Neural progenitor cell (in vitro differentiated cells): Measurements from ENCODE around the gene TMPRSS11D. TPM values are rescaled to one million over a fixed set of nuclear protein-coding genes. Genes with fewer than 3 reads are reported as not detected.

Source experiments
- DNase-seq: peaks from one replicate; pipeline ENCODE4 v3.0.0-alpha.2; 2016; ENCODE audit warnings: low spot score
- H2AFZ ChIP-seq: fragments of 200-600 bp; sonication (generic); replicated peaks from 2 replicates; pipeline ENCODE4 v1.6.1; 2016; ENCODE audit warnings: antibody characterized with exemption
- H3F3A ChIP-seq: fragments of 200-600 bp; sonication (generic); 2 replicates; pipeline ENCODE4 v1.6.1; 2016; ENCODE audit warnings: antibody characterized with exemption, low read depth
- H3K27ac ChIP-seq: fragments of 200-600 bp; sonication (generic); 2 replicates; pipeline ENCODE4 v1.5.1; 2016; ENCODE audit warnings: mild to moderate bottlenecking
- H3K27me3 ChIP-seq: fragments of 200-600 bp; sonication (generic); 2 replicates; pipeline ENCODE4 v1.6.1; 2016; ENCODE audit warnings: mild to moderate bottlenecking, moderate library complexity
- H3K36me3 ChIP-seq: fragments of 200-600 bp; sonication (generic); 2 replicates; pipeline ENCODE4 v1.5.1; 2016
- H3K4me1 ChIP-seq: fragments of 200-600 bp; sonication (generic); 2 replicates; pipeline ENCODE4 v1.6.1; 2016; ENCODE audit warnings: mixed run types
- H3K4me2 ChIP-seq: fragments of 200-600 bp; sonication (generic); 2 replicates; pipeline ENCODE4 v1.6.1; 2016
- H3K4me3 ChIP-seq: fragments of 200-600 bp; sonication (generic); 2 replicates; pipeline ENCODE4 v1.5.1; 2016
- H3K79me2 ChIP-seq: fragments of 200-600 bp; sonication (generic); 2 replicates; pipeline ENCODE4 v1.6.1; 2016; ENCODE audit warnings: low read depth
- H3K9ac ChIP-seq: fragments of 200-600 bp; sonication (generic); 2 replicates; pipeline ENCODE4 v1.6.1; 2016
- H3K9me3 ChIP-seq: fragments of 200-600 bp; sonication (generic); 2 replicates; pipeline ENCODE4 v1.5.1; 2016; ENCODE audit warnings: low read depth
- H4K20me1 ChIP-seq: fragments of 200-600 bp; sonication (generic); 2 replicates; pipeline ENCODE4 v1.6.1; 2016; ENCODE audit warnings: low read depth
- H3K27ac Mint-ChIP-seq: 3 replicates; pipeline ENCODE4 v1.8.0; 2021; ENCODE audit warnings: mixed read lengths
- H3K27me3 Mint-ChIP-seq: 2 replicates; pipeline ENCODE4 v1.8.0; 2022; ENCODE audit warnings: low read depth, mild to moderate bottlenecking, inconsistent platforms, moderate library complexity, mixed read lengths; ENCODE audit not compliant: insufficient read depth
- H3K36me3 Mint-ChIP-seq: 3 replicates; pipeline ENCODE4 v1.8.0; 2021; ENCODE audit warnings: mixed read lengths
- H3K4me1 Mint-ChIP-seq: 3 replicates; pipeline ENCODE4 v1.8.0; 2021; ENCODE audit warnings: mixed read lengths
- H3K4me3 Mint-ChIP-seq: 3 replicates; pipeline ENCODE4 v1.8.0; 2021; ENCODE audit warnings: mild to moderate bottlenecking, moderate library complexity, mixed read lengths
- H3K9me3 Mint-ChIP-seq: 3 replicates; pipeline ENCODE4 v1.8.0; 2020; ENCODE audit warnings: mixed read lengths
- EZH2 ChIP-seq: fragments of 200-600 bp; sonication (generic); IDR thresholded peaks from 2 replicates; pipeline ENCODE4 v1.6.1; 2017; ENCODE audit warnings: antibody characterized with exemption, mild to moderate bottlenecking, moderate library complexity
- EZH2phosphoT487 ChIP-seq: fragments of 200-600 bp; sonication (generic); IDR thresholded peaks from 2 replicates; pipeline ENCODE4 v1.6.1; 2017; ENCODE audit warnings: antibody characterized with exemption
- total RNA-seq: library from RNA; depleted of rRNA; stranded (reverse); fragments of >200 nt; gene quantifications from 2 replicates; pipeline ENCODE4 v1.2.3, GENCODE V29; 2015; ENCODE audit warnings: low replicate concordance
- TF ChIP-seq, protein P1 (sequence below): fragments of 200-600 bp; sonication (generic); IDR thresholded peaks from 2 replicates; pipeline ENCODE4 v1.5.1; 2017; ENCODE audit warnings: antibody characterized with exemption, mild to moderate bottlenecking

TMPRSS11D gene
- total RNA-seq, 1 donor from 2014 or later, result not detected

DNA sequence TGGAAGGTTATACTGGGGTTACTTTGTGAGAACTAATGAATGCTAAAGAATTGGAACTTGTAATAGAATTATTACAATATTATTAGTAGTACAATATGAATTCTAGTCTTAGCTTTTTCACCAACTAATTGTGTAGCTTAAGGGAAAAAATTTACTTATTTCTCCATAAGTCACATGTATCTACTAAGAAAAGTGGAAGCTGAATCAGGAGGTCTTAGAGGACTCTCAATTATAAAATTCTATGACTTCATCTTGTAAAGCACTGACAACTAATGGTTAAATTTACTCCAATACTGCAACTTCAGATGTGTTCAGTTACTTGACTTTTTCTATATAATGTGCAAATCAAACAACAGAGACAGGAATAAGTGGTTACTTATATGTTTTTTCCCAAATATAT, 899 bp upstream of the TMPRSS11D start:
- TF ChIP-seq, protein P1, sequence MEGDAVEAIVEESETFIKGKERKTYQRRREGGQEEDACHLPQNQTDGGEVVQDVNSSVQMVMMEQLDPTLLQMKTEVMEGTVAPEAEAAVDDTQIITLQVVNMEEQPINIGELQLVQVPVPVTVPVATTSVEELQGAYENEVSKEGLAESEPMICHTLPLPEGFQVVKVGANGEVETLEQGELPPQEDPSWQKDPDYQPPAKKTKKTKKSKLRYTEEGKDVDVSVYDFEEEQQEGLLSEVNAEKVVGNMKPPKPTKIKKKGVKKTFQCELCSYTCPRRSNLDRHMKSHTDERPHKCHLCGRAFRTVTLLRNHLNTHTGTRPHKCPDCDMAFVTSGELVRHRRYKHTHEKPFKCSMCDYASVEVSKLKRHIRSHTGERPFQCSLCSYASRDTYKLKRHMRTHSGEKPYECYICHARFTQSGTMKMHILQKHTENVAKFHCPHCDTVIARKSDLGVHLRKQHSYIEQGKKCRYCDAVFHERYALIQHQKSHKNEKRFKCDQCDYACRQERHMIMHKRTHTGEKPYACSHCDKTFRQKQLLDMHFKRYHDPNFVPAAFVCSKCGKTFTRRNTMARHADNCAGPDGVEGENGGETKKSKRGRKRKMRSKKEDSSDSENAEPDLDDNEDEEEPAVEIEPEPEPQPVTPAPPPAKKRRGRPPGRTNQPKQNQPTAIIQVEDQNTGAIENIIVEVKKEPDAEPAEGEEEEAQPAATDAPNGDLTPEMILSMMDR, result no peak
- TF ChIP-seq EZH2 (no peak), EZH2phosphoT487 (no peak)
- Mint-ChIP-seq H3K27ac (no peak overlapping the region), H3K27me3 (no peaks in the 10 kb centered on the region), H3K36me3 (no peaks in the 10 kb centered on the region), H3K9me3 (no peaks in the 10 kb centered on the region), H3K4me3 (no peak overlapping the region), H3K4me1 (peaks cover 6% of the 10 kb centered on the region)
- H3K4me1 ChIP-seq, result peaks cover 13% of the 10 kb centered on the region
- H3K79me2 ChIP-seq, result no peaks in the 10 kb centered on the region
- H4K20me1 ChIP-seq, result no peaks in the 10 kb centered on the region
- no peak for DNase-seq
- no peaks in the 10 kb centered on the region for H3K27me3 ChIP-seq
- H3F3A ChIP-seq, result no peaks in the 10 kb centered on the region
- H2AFZ ChIP-seq, result no peak overlapping the region
- no peaks in the 10 kb centered on the region for H3K36me3 ChIP-seq
- no peaks in the 10 kb centered on the region for H3K9me3 ChIP-seq
- H3K4me2 ChIP-seq, result no peak overlapping the region
- no peak overlapping the region for H3K9ac ChIP-seq
- H3K4me3 ChIP-seq, result no peak overlapping the region
- no peak overlapping the region for H3K27ac ChIP-seq

DNA sequence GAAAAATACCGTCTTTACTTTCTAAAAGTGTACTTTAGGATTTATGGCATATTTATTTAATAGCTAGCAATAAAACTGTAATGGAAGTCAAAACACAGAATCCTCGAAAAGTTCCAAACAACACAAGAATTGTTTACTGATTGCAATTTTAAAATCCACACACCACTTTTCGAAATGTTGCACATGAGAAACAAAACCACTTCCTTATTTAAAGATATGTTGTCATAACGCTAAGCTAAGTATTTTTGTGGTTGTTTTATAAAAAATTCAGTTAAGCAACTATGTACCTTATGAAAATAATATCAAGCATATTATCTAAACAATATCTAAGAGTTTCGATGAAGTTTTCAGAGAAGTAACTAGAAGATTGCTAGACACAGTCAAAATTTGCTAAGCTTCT, 344 bp downstream of the TMPRSS11D start:
- H2AFZ ChIP-seq, result no peak overlapping the region
- H3K4me1 ChIP-seq, result peaks cover 13% of the 10 kb centered on the region
- no peak overlapping the region for H3K4me3 ChIP-seq
- H4K20me1 ChIP-seq, result no peaks in the 10 kb centered on the region
- TF ChIP-seq, protein P1, result no peak
- TF ChIP-seq EZH2phosphoT487 (no peak), EZH2 (no peak)
- H3K79me2 ChIP-seq, result no peaks in the 10 kb centered on the region
- Mint-ChIP-seq H3K27me3 (no peaks in the 10 kb centered on the region), H3K36me3 (no peaks in the 10 kb centered on the region), H3K27ac (no peak overlapping the region), H3K4me3 (no peak overlapping the region), H3K4me1 (peaks cover 6% of the 10 kb centered on the region), H3K9me3 (no peaks in the 10 kb centered on the region)
- H3K4me2 ChIP-seq, result no peak overlapping the region
- no peaks in the 10 kb centered on the region for H3K36me3 ChIP-seq
- H3K9ac ChIP-seq, result no peak overlapping the region
- H3K27me3 ChIP-seq, result no peaks in the 10 kb centered on the region
- H3K27ac ChIP-seq, result no peak overlapping the region
- DNase-seq, result no peak
- H3F3A ChIP-seq, result no peaks in the 10 kb centered on the region
- no peaks in the 10 kb centered on the region for H3K9me3 ChIP-seq

DNA sequence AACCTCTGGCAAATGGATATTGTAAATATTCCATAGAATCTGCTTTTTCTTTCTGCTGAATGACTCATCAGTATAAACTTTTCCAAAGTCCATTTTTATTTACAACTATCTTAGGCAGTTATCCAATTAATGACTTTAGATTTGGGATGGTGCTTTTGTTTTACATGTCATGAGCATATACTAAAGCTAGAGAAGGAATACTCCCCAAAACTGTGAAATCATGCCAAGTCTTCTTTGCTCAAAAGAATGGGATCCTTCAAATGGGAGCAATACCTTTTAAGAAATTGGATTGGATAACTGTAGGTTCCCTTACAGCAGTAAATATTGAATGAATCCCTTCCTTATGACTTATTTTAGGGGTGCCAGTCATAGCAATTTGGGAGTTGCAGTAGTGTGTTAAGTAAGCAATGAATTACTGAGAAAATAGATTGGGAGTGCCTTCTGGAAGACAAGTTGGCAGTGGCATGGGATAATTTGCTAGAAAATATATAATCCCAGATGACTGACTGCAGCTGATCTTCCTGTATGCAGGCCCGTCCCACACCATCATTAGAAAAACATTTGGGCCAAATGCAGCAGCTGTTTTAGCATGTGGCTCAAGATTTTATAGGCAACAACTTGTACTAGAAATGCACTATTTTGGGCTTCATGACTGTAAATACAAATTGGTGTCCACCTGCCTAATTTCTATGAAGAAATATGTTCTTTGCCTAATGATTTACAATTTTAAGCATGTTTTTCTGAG, 2.8 kb downstream of the TMPRSS11D start:
- H3K4me1 Mint-ChIP-seq, result peaks cover 5% of the 10 kb centered on the region
- no peaks in the 10 kb centered on the region for H3K27me3 Mint-ChIP-seq
- H3K36me3 ChIP-seq, result no peaks in the 10 kb centered on the region
- H3K9me3 Mint-ChIP-seq, result no peaks in the 10 kb centered on the region
- no peak overlapping the region for H3K9ac ChIP-seq
- peaks cover 13% of the 10 kb centered on the region for H3K4me1 ChIP-seq
- H3K27ac Mint-ChIP-seq, result no peak overlapping the region
- H3K9me3 ChIP-seq, result no peaks in the 10 kb centered on the region
- H2AFZ ChIP-seq, result peak overlapping the region; percentile 68
- H3K4me3 Mint-ChIP-seq, result no peak overlapping the region
- no peak for DNase-seq
- no peaks in the 10 kb centered on the region for H4K20me1 ChIP-seq
- H3K27me3 ChIP-seq, result no peaks in the 10 kb centered on the region
- H3K79me2 ChIP-seq, result no peaks in the 10 kb centered on the region
- H3K4me3 ChIP-seq, result no peak overlapping the region
- no peaks in the 10 kb centered on the region for H3F3A ChIP-seq
- H3K4me2 ChIP-seq, result peak overlapping the region; percentile 41
- no peak overlapping the region for H3K27ac ChIP-seq
- H3K36me3 Mint-ChIP-seq, result no peaks in the 10 kb centered on the region
- TF ChIP-seq EZH2phosphoT487 (no peak), EZH2 (no peak)
- TF ChIP-seq, protein P1, result no peak
